ENCODE results near the gene GABARAPL1.
A peak's percentile ranks its signal among the peaks of the same experiment; 100 is the strongest.
"Not testable (repeated sequence)": the region's sequence is repeated elsewhere in the genome, so short reads cannot be mapped to it uniquely, and the experiment has no call there.

Gene GABARAPL1

DNA sequence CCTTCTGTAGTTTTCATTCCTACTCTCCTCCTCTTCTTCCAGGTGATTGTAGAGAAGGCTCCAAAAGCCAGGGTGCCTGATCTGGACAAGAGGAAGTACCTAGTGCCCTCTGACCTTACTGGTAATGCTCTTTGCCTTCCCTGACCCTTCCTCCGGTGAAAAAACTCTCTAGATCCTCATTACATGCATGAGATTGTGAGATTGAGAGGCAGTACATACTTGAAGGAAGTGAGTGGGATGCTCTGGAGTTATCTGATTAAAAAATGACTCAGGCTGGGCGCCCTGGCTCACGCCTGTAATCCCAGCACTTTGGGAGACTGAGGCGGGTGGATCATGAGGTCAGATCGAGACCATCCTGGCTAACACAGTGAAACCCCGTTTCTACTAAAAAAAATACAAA is 5.3 kb downstream of the GABARAPL1 start:
- no peak for TF ChIP-seq CTCF (IDR thresholded peaks at IDR 0.05; ENCODE audit: low read depth, low read length)
- no peak for DNase-seq (ENCODE audit: low read depth in 2 of 2)
- no peak overlapping the region for H3K4me3 ChIP-seq (replicated peaks in 1 of 2; ENCODE audit: low read depth in 2 of 2, low read length in 2 of 2)

- no peak for TF ChIP-seq CTCF (IDR thresholded peaks at IDR 0.05; ENCODE audit: low read depth, low read length)
- DNase-seq (ENCODE audit: low read depth in 2 of 2) = peak; percentile 82 to 93
Observed at GRCh38 chr12:10220398-10221077, 7.9 kb downstream of the GABARAPL1 start.

DNA sequence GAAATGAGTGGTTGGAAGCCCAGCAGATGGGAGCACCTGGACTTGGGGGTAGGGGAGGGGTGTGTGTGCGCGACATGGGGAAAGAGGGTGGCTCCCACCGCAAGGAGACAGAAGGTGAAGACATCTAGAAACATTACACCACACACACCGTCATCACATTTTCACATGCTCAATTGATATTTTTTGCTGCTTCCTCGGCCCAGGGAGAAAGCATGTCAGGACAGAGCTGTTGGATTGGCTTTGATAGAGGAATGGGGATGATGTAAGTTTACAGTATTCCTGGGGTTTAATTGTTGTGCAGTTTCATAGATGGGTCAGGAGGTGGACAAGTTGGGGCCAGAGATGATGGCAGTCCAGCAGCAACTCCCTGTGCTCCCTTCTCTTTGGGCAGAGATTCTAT is 9.2 kb downstream of the GABARAPL1 start:
- no peak for DNase-seq (ENCODE audit: low read depth in 2 of 2)
- H3K4me3 ChIP-seq (replicated peaks in 1 of 2; ENCODE audit: low read depth in 2 of 2, low read length in 2 of 2) = no peak overlapping the region
- TF ChIP-seq CTCF (IDR thresholded peaks at IDR 0.05; ENCODE audit: low read depth, low read length) = no peak

More at GRCh38 chr12:10220398-10221077, 7.9 kb downstream of the GABARAPL1 start:
- H3K4me3 ChIP-seq (replicated peaks in 1 of 2; ENCODE audit: low read depth in 2 of 2, low read length in 2 of 2) = no peak overlapping the region

- H3K4me3 ChIP-seq (replicated peaks in 1 of 2; ENCODE audit: low read depth in 2 of 2, low read length in 2 of 2) = no peak overlapping the region
- TF ChIP-seq CTCF (IDR thresholded peaks at IDR 0.05; ENCODE audit: low read depth, low read length) = no peak
- no peak for DNase-seq (ENCODE audit: low read depth in 2 of 2)
Observed at GRCh38 chr12:10223208-10223607, 10.5 kb downstream of the GABARAPL1 start.

- DNase-seq (ENCODE audit: low read depth in 2 of 2); H3K4me3 ChIP-seq (replicated peaks in 1 of 2; ENCODE audit: low read depth in 2 of 2, low read length in 2 of 2): not testable (repeated sequence)
Observed at GRCh38 chr12:10225426-10225825, 12.7 kb downstream of the GABARAPL1 start.

DNA sequence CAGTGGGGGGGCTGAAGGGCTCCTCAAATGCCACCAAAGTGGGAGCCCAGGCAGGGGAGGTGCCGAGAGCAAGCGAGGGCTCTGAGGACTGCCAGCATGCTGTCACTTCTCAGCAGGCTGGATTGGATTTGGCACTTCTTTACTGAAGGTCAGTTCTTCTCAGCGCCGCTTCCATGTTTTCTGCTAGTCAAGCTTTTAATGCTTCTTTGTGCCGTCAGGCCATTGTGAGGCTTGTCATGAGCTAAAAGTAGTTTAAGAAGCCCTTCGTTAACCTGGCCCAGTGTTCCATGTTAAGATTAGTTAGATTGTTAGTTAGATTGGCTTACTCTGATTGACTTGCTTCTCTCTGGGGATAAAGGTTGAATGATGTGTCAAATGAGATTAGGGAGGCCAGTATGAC is 13.4 kb downstream of the GABARAPL1 start:
- no peak for DNase-seq (ENCODE audit: low read depth in 2 of 2)
- H3K4me3 ChIP-seq (replicated peaks in 1 of 2; ENCODE audit: low read depth in 2 of 2, low read length in 2 of 2) = no peak overlapping the region
- TF ChIP-seq CTCF (IDR thresholded peaks at IDR 0.05; ENCODE audit: low read depth, low read length) = no peak

GRCh38 chr12:10226731-10227130 is 14.1 kb downstream of the GABARAPL1 start:
- peak in 1 of 2 donors; percentile 21 for DNase-seq (ENCODE audit: low read depth in 2 of 2)
- no peak overlapping the region for H3K4me3 ChIP-seq (replicated peaks in 1 of 2; ENCODE audit: low read depth in 2 of 2, low read length in 2 of 2)
- no peak for TF ChIP-seq CTCF (IDR thresholded peaks at IDR 0.05; ENCODE audit: low read depth, low read length)

Measured in cardiac fibroblast (primary cell).